WTC11 (cell line): ENCODE data around the gene NCAPD2.

Experiments
- CREB1 ChIP-seq: sonication (generic); formaldehyde crosslinking; IDR thresholded peaks from 2 replicates; pipeline ENCODE4 v1.8.0; 2023; ENCODE audit warnings: mild to moderate bottlenecking, missing genetic modification reagents
- CTCF ChIP-seq: fragments of 200-600 bp; IDR thresholded peaks from 2 replicates; pipeline ENCODE4 v1.8.0; 2022; ENCODE audit warnings: antibody characterized with exemption
- E2F5 ChIP-seq: sonication (generic); formaldehyde crosslinking; IDR thresholded peaks from 2 replicates; pipeline ENCODE4 v1.8.1; 2022; ENCODE audit warnings: mild to moderate bottlenecking, moderate library complexity, missing genetic modification reagents
- ESRRA ChIP-seq: sonication (generic); formaldehyde crosslinking; IDR thresholded peaks from 2 replicates; pipeline ENCODE4 v1.8.1; 2022; ENCODE audit warnings: mild to moderate bottlenecking, missing genetic modification reagents, borderline replicate concordance
- FOXK1 ChIP-seq: sonication (generic); formaldehyde crosslinking; IDR thresholded peaks from 2 replicates; pipeline ENCODE4 v1.8.0; 2022; ENCODE audit warnings: mild to moderate bottlenecking, moderate library complexity, missing genetic modification reagents
- NR3C1 ChIP-seq: sonication (generic); formaldehyde crosslinking; conservative IDR thresholded peaks from 2 replicates; pipeline ENCODE4 v1.8.1; 2023; ENCODE audit warnings: low read depth, mild to moderate bottlenecking, missing genetic modification reagents
- TP53 ChIP-seq: sonication (generic); formaldehyde crosslinking; IDR thresholded peaks from 2 replicates; pipeline ENCODE4 v1.8.1; 2023; ENCODE audit warnings: mild to moderate bottlenecking, missing genetic modification reagents
- ZBTB43 ChIP-seq: sonication (generic); formaldehyde crosslinking; IDR thresholded peaks from 2 replicates; pipeline ENCODE4 v1.8.1; 2023; ENCODE audit warnings: mild to moderate bottlenecking, missing genetic modification reagents
- ZNF263 ChIP-seq: sonication (generic); formaldehyde crosslinking; IDR thresholded peaks from 2 replicates; pipeline ENCODE4 v1.8.1; 2022; ENCODE audit warnings: low read depth, mild to moderate bottlenecking, moderate library complexity, missing genetic modification reagents
- TF ChIP-seq, protein P1 (sequence below): sonication (generic); formaldehyde crosslinking; IDR thresholded peaks from 2 replicates; pipeline ENCODE4 v1.8.0; 2022; ENCODE audit warnings: mild to moderate bottlenecking, missing genetic modification reagents

GRCh38 chr12:6542209-6543009, 48.5 kb downstream of the NCAPD2 start:
- no peak for TF ChIP-seq CTCF
- TF ChIP-seq ZNF263, result no peak
- no peak for TF ChIP-seq ESRRA
- TF ChIP-seq FOXK1 (CRISPR knock-in tag), result no peak
- TF ChIP-seq CREB1, result no peak
- TF ChIP-seq NR3C1, result no peak
- TF ChIP-seq TP53, result no peak
- TF ChIP-seq, protein P1, sequence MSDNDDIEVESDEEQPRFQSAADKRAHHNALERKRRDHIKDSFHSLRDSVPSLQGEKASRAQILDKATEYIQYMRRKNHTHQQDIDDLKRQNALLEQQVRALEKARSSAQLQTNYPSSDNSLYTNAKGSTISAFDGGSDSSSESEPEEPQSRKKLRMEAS (CRISPR knock-in tag), result no peak
- no peak for TF ChIP-seq E2F5
- TF ChIP-seq ZBTB43, result no peak
